ENCODE data around the gene MFSD12. TPM values are rescaled to one million over a fixed set of nuclear protein-coding genes. Genes with fewer than 3 reads are reported as not detected.

The MFSD12 gene
- total RNA-seq, 1 donor = 104 TPM

DNA sequence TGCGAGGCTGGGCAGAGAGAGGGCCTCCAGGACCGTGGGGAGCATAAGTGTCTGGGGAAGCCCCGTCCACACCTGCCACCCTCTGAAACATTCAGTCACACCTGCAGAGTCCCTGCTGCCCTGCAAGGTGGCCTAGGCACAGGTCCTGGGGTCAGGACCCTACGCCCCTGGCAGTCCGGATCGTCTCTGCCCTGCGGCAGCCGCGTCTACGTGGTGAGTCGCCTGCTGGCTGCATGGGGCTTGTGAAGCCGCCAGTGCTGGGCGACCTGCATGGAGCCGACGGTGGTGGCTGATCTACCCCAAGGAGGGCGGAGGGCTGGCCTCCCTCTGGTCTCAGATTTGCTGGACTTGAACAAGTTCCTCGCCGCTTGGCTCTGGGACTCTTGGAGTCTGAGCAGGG, 38.3 kb downstream of the MFSD12 start:
- TF ChIP-seq, protein P1, sequence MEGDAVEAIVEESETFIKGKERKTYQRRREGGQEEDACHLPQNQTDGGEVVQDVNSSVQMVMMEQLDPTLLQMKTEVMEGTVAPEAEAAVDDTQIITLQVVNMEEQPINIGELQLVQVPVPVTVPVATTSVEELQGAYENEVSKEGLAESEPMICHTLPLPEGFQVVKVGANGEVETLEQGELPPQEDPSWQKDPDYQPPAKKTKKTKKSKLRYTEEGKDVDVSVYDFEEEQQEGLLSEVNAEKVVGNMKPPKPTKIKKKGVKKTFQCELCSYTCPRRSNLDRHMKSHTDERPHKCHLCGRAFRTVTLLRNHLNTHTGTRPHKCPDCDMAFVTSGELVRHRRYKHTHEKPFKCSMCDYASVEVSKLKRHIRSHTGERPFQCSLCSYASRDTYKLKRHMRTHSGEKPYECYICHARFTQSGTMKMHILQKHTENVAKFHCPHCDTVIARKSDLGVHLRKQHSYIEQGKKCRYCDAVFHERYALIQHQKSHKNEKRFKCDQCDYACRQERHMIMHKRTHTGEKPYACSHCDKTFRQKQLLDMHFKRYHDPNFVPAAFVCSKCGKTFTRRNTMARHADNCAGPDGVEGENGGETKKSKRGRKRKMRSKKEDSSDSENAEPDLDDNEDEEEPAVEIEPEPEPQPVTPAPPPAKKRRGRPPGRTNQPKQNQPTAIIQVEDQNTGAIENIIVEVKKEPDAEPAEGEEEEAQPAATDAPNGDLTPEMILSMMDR (IDR thresholded peaks at IDR 0.05; ENCODE audit: extremely low read depth, low read depth, low read length) = no peak
- Histone ChIP-seq H3K27ac (ENCODE audit: low read depth, low read length) (no peak overlapping the region), H3K4me1 (ENCODE audit: insufficient read depth, low read length) (peaks cover 10% of the 10 kb centered on the region), H3K4me3 (ENCODE audit: insufficient read depth, low read length) (no peak overlapping the region), H3K79me2 (ENCODE audit: insufficient read depth, low read length) (peaks cover 99% of the 10 kb centered on the region), H3K9me3 (ENCODE audit: low read depth, low read length) (no peaks in the 10 kb centered on the region), H3K27me3 (ENCODE audit: insufficient read depth, low read length) (no peaks in the 10 kb centered on the region), H2AFZ (ENCODE audit: low read length) (no peak overlapping the region), H3K36me3 (ENCODE audit: insufficient read depth, low read length) (peaks cover 19% of the 10 kb centered on the region), H4K20me1 (ENCODE audit: insufficient read depth, low read length) (peaks cover 78% of the 10 kb centered on the region), H3K4me2 (ENCODE audit: insufficient read depth, low read length) (no peak overlapping the region)
- no peak for DNase-seq (ENCODE audit: insufficient read length, low spot score, missing footprints)

DNA sequence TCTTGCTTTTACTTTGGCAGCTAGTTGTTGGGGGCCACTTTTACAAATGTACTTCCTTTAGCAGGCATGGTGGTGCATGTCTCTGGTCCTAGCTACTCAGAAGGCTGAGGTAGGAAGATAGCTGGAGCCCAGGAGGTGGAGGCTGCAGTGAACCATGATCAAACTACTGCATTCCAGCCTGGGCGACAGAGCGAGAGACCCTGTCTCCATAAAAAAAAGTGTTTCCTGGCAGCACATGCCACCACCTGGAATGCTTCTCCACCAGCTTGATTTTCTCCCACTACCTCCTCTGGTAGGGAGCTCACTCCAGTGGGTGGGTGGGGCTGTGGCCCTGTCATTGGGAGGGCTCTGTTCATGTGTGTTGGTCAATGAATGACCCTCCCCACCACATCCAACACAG, 38.7 kb downstream of the MFSD12 start:
- H3K9me3 ChIP-seq (ENCODE audit: low read depth, low read length) = no peaks in the 10 kb centered on the region
- no peaks in the 10 kb centered on the region for H3K27me3 ChIP-seq (ENCODE audit: insufficient read depth, low read length)
- no peak overlapping the region for H3K4me2 ChIP-seq (ENCODE audit: insufficient read depth, low read length)
- DNase-seq (ENCODE audit: insufficient read length, low spot score, missing footprints) = no peak
- TF ChIP-seq, protein P1 (IDR thresholded peaks at IDR 0.05; ENCODE audit: extremely low read depth, low read depth, low read length) = no peak
- no peak overlapping the region for H3K4me3 ChIP-seq (ENCODE audit: insufficient read depth, low read length)
- no peak overlapping the region for H2AFZ ChIP-seq (ENCODE audit: low read length)
- H3K27ac ChIP-seq (ENCODE audit: low read depth, low read length) = no peak overlapping the region
- H3K79me2 ChIP-seq (ENCODE audit: insufficient read depth, low read length) = peaks cover 99% of the 10 kb centered on the region
- peaks cover 14% of the 10 kb centered on the region for H3K4me1 ChIP-seq (ENCODE audit: insufficient read depth, low read length)
- peaks cover 79% of the 10 kb centered on the region for H4K20me1 ChIP-seq (ENCODE audit: insufficient read depth, low read length)
- H3K36me3 ChIP-seq (ENCODE audit: insufficient read depth, low read length) = peaks cover 15% of the 10 kb centered on the region

DNA sequence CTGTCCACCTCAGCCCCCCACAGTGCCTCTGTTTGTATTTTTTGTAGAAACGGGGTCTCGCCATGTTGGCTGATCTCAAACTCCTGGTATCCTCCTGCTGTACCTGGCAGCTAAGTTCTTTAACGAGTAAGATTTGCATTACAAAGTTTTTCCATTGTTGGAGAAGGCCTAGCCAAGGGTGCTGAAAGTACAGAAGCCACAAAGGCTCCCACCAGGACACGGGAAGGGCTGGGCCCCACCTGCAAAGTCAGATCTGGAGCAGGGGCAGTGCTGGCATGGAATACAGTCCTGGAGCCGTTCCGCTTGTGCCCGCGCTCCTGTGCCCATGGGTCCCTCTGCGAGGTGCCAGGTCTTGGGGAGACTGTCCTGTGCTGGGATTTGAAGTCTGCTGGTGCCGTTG, 39.1 kb downstream of the MFSD12 start:
- H2AFZ ChIP-seq (ENCODE audit: low read length) = no peak overlapping the region
- H3K79me2 ChIP-seq (ENCODE audit: insufficient read depth, low read length) = peaks cover 99% of the 10 kb centered on the region
- H3K27me3 ChIP-seq (ENCODE audit: insufficient read depth, low read length) = no peaks in the 10 kb centered on the region
- TF ChIP-seq, protein P1 (IDR thresholded peaks at IDR 0.05; ENCODE audit: extremely low read depth, low read depth, low read length) = no peak
- no peak overlapping the region for H3K4me2 ChIP-seq (ENCODE audit: insufficient read depth, low read length)
- no peak overlapping the region for H3K4me3 ChIP-seq (ENCODE audit: insufficient read depth, low read length)
- no peaks in the 10 kb centered on the region for H3K9me3 ChIP-seq (ENCODE audit: low read depth, low read length)
- peaks cover 14% of the 10 kb centered on the region for H3K36me3 ChIP-seq (ENCODE audit: insufficient read depth, low read length)
- peaks cover 16% of the 10 kb centered on the region for H3K4me1 ChIP-seq (ENCODE audit: insufficient read depth, low read length)
- H4K20me1 ChIP-seq (ENCODE audit: insufficient read depth, low read length) = peaks cover 79% of the 10 kb centered on the region
- H3K27ac ChIP-seq (ENCODE audit: low read depth, low read length) = no peak overlapping the region
- DNase-seq (ENCODE audit: insufficient read length, low spot score, missing footprints) = no peak

DNA sequence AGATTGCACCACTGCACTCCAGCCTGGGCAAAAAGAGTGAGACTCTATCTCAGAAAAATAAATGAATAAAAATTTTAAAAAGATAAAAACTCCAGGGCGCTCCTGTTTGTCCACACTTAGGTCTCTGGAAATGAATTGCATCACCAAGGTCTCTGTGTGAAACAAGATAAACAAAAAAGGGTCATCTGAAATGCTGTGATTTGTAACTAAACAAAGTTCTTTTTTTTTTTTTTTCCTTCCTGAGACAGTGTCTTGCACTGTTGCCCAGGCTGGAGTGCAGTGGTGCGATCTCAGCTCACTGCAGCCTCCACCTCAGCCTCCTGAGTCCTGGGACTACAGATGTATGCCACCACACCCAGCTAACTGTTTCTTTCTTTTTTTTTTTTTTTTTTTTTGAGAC, 39.7 kb downstream of the MFSD12 start:
- H3K27me3 ChIP-seq (ENCODE audit: insufficient read depth, low read length) = no peaks in the 10 kb centered on the region
- no peak overlapping the region for H3K27ac ChIP-seq (ENCODE audit: low read depth, low read length)
- H3K9me3 ChIP-seq (ENCODE audit: low read depth, low read length) = no peaks in the 10 kb centered on the region
- peaks cover 11% of the 10 kb centered on the region for H3K36me3 ChIP-seq (ENCODE audit: insufficient read depth, low read length)
- H3K4me1 ChIP-seq (ENCODE audit: insufficient read depth, low read length) = peaks cover 16% of the 10 kb centered on the region
- H3K4me2 ChIP-seq (ENCODE audit: insufficient read depth, low read length) = no peak overlapping the region
- TF ChIP-seq, protein P1 (IDR thresholded peaks at IDR 0.05; ENCODE audit: extremely low read depth, low read depth, low read length) = no peak
- DNase-seq (ENCODE audit: insufficient read length, low spot score, missing footprints) = no peak
- H3K4me3 ChIP-seq (ENCODE audit: insufficient read depth, low read length) = no peak overlapping the region
- peaks cover 99% of the 10 kb centered on the region for H3K79me2 ChIP-seq (ENCODE audit: insufficient read depth, low read length)
- H4K20me1 ChIP-seq (ENCODE audit: insufficient read depth, low read length) = peaks cover 81% of the 10 kb centered on the region
- H2AFZ ChIP-seq (ENCODE audit: low read length) = no peak overlapping the region

Measured in osteoblast (primary cell).